Measurements from ENCODE around the gene NOTUM.

DNA sequence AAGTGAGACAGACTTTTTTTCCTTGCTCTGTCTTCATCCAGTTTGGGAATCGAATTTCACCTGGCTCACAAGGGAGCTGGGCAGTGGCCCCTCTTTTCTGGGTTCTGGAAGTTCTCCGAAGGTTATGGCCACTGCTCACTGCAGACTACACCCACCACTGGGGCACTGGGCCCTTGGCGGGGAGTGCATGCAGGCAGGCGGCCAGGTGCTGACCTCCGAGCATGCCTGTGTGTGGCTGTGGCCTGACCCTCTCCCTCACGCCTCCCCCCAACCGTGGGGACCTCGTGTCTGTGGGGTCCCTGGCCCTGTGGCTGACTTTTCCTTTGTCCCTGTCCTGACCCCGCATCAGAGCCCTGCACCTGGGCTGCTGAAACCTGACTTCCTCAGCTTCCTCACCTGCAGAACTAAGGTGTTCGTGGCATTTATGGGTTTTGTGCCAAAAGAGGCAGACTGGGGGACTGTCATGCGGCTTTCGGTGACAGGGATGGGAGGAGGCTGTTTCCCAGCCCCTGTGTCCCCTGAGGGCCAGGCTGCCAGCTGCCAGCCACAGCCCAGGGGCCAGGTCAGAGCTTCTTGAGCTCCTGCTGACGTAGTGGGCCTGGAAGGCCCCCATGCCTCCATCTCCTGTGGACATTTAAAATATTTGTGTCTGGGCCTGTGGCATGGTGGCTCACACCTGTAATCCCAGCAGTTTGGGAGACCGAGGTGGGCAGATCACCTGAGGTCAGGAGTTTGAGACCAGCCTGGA is 37.9 kb upstream of the NOTUM start:
- TF ChIP-seq CTCF (IDR thresholded peaks at IDR 0.05) = no peak
- no peak for TF ChIP-seq POLR2A (IDR thresholded peaks at IDR 0.05)

All from thyroid gland (tissue), 4 donors.